GM23248 (cell line): ENCODE measurements around the gene TOR2A. TPM values are rescaled to one million over a fixed set of nuclear protein-coding genes. Genes with fewer than 3 reads are reported as not detected.

Source experiments
- DNase-seq: peaks from one replicate; pipeline ENCODE4 v3.0.0-alpha.2; 2015
- H2AFZ ChIP-seq: fragments of 200-600 bp; sonication (generic); 2 replicates; pipeline ENCODE4 v1.6.1; 2016; ENCODE audit warnings: antibody characterized with exemption
- H3F3A ChIP-seq: fragments of 200-600 bp; sonication (generic); 2 replicates; pipeline ENCODE4 v1.6.1; 2016; ENCODE audit warnings: mild to moderate bottlenecking, antibody characterized with exemption, mixed run types; ENCODE audit not compliant: insufficient read depth
- H3K27ac ChIP-seq: fragments of 200-600 bp; sonication (generic); 2 replicates; pipeline ENCODE4 v1.5.1; 2016; ENCODE audit warnings: mild to moderate bottlenecking
- H3K27me3 ChIP-seq: fragments of 200-600 bp; sonication (generic); replicated peaks from 2 replicates; pipeline ENCODE4 v1.6.1; 2016; ENCODE audit warnings: mild to moderate bottlenecking; ENCODE audit not compliant: insufficient read depth
- H3K36me3 ChIP-seq: fragments of 200-600 bp; sonication (generic); 2 replicates; pipeline ENCODE4 v1.6.1; 2016; ENCODE audit warnings: low read depth, mild to moderate bottlenecking
- H3K4me1 ChIP-seq: fragments of 200-600 bp; sonication (generic); 2 replicates; pipeline ENCODE4 v1.6.1; 2016; ENCODE audit warnings: mild to moderate bottlenecking; ENCODE audit not compliant: insufficient read depth
- H3K4me2 ChIP-seq: fragments of 200-600 bp; sonication (generic); one replicate; pipeline ENCODE4 v1.6.1; 2016; ENCODE audit warnings: mild to moderate bottlenecking; ENCODE audit not compliant: unreplicated experiment
- H3K4me3 ChIP-seq: fragments of 200-600 bp; sonication (generic); 2 replicates; pipeline ENCODE4 v1.5.1; 2016; ENCODE audit warnings: mild to moderate bottlenecking
- H3K79me2 ChIP-seq: fragments of 200-600 bp; sonication (generic); 2 replicates; pipeline ENCODE4 v1.6.1; 2016; ENCODE audit warnings: mild to moderate bottlenecking; ENCODE audit not compliant: insufficient read depth
- H3K9ac ChIP-seq: fragments of 200-600 bp; sonication (generic); 2 replicates; pipeline ENCODE4 v1.6.1; 2016; ENCODE audit warnings: mild to moderate bottlenecking
- H3K9me2 ChIP-seq: fragments of 200-600 bp; sonication (generic); 2 replicates; pipeline ENCODE4 v1.6.1; 2016; ENCODE audit warnings: mixed run types, mild to moderate bottlenecking, moderate library complexity; ENCODE audit not compliant: insufficient read depth
- H3K9me3 ChIP-seq: fragments of 200-600 bp; sonication (generic); one replicate; pipeline ENCODE4 v1.6.1; 2017; ENCODE audit warnings: low read depth
- H4K20me1 ChIP-seq: fragments of 200-600 bp; sonication (generic); 2 replicates; pipeline ENCODE4 v1.6.0; 2016; ENCODE audit not compliant: insufficient read depth
- EZH2 ChIP-seq: fragments of 200-600 bp; sonication (generic); IDR thresholded peaks from 2 replicates; pipeline ENCODE4 v1.6.1; 2018; ENCODE audit warnings: antibody characterized with exemption, mild to moderate bottlenecking; ENCODE audit not compliant: insufficient read depth, poor library complexity, severe bottlenecking
- EZH2phosphoT487 ChIP-seq: fragments of 200-600 bp; sonication (generic); IDR thresholded peaks from 2 replicates; pipeline ENCODE4 v1.6.1; 2018; ENCODE audit warnings: antibody characterized with exemption, moderate library complexity, mild to moderate bottlenecking, low read depth; ENCODE audit not compliant: insufficient read depth
- WGBS, 2 experiments: methylation state at CpG; one replicate each; pipeline ENCODE4 v1.1.6; 2015 to 2017; ENCODE audit warnings: low lambda C conversion rate in 2 of 2, low coverage in 1 of 2; ENCODE audit errors: missing lambda C conversion rate in 2 of 2; 5-methylcytosine and 5-hydroxymethylcytosine counted together
- in situ Hi-C: fragments of 300-500 bp; cut with MboI; formaldehyde crosslinking; loops from 2 replicates; pipeline ENCODE4 v1.15.0; 2020
- polyA plus RNA-seq: library from polyadenylated mRNA; unstranded; fragments of >200 nt; fragmentation: Nextera tagmentation; extraction: Ambion mirVana; gene quantifications from 2 replicates; pipeline ENCODE4 v1.2.1, GENCODE V29; 2016
- total RNA-seq: library from RNA; depleted of rRNA; stranded (reverse); fragments of >200 nt; shearing (Covaris generic); gene quantifications from 2 replicates; pipeline ENCODE4 v1.2.3, GENCODE V29; 2014

Gene TOR2A
- total and polyA plus RNA-seq, 2 experiments from 2014 or later: 9.0 to 9.2 TPM

- Histone ChIP-seq H4K20me1 (no peaks in the 10 kb centered on the region), H3K4me3 (peak overlapping the region; percentile 69; the same call in 1 of the 2 replicates), H3K36me3 (no peaks in the 10 kb centered on the region), H3K9me3 (no peaks in the 10 kb centered on the region), H3K9me2 (no peaks in the 10 kb centered on the region), H3K4me2 (no peak overlapping the region), H3K79me2 (no peaks in the 10 kb centered on the region), H2AFZ (peak overlapping the region; percentile 75; the same call in 1 of the 2 replicates), H3K9ac (no peak overlapping the region), H3K4me1 (0 out of 2 replicates have a peak, but pooled peaks cover 4% of the 10 kb centered on the region), H3K27ac (no peak overlapping the region), H3K27me3 (no peaks in the 10 kb centered on the region), H3F3A (0 out of 2 replicates have a peak, but pooled peaks cover 3% of the 10 kb centered on the region)
- no peak for DNase-seq
- in situ Hi-C loops: no loop called here
- TF ChIP-seq EZH2 (no peak), EZH2phosphoT487 (no peak)
- 45 to 73% methylated on average over 3 of the region's 3 CpGs for WGBS, 2 experiments
These were observed 35.5 kb upstream of the TOR2A start for GRCh38 chr9:127770583-127770904.

- Histone ChIP-seq H3K9me2 (no peaks in the 10 kb centered on the region), H3K36me3 (no peaks in the 10 kb centered on the region), H3K27ac (no peak overlapping the region), H2AFZ (no peak overlapping the region), H3K79me2 (no peaks in the 10 kb centered on the region), H3K4me2 (no peak overlapping the region), H4K20me1 (no peaks in the 10 kb centered on the region), H3F3A (0 out of 2 replicates have a peak, but pooled peaks cover 3% of the 10 kb centered on the region), H3K4me1 (0 out of 2 replicates have a peak, but pooled peaks cover 4% of the 10 kb centered on the region), H3K4me3 (no peak overlapping the region), H3K27me3 (no peaks in the 10 kb centered on the region), H3K9me3 (no peaks in the 10 kb centered on the region), H3K9ac (no peak overlapping the region)
- TF ChIP-seq EZH2phosphoT487 (no peak), EZH2 (no peak)
- in situ Hi-C loops: no loop called here
- no peak for DNase-seq
- 62 to 73% methylated on average over 4 of the region's 4 CpGs for WGBS, 2 experiments
These were observed 35.0 kb upstream of the TOR2A start for GRCh38 chr9:127769929-127770582.

GRCh38 chr9:127769101-127769500 is 34.0 kb upstream of the TOR2A start:
- Histone ChIP-seq H3K36me3 (no peaks in the 10 kb centered on the region), H3K27me3 (no peaks in the 10 kb centered on the region), H3K4me1 (0 out of 2 replicates have a peak, but pooled peaks cover 4% of the 10 kb centered on the region), H3K4me3 (no peak overlapping the region), H3K27ac (no peak overlapping the region), H3K9me3 (no peaks in the 10 kb centered on the region), H3K9ac (no peak overlapping the region), H4K20me1 (no peaks in the 10 kb centered on the region), H3F3A (0 out of 2 replicates have a peak, but pooled peaks cover 3% of the 10 kb centered on the region), H3K9me2 (no peaks in the 10 kb centered on the region), H2AFZ (no peak overlapping the region), H3K79me2 (no peaks in the 10 kb centered on the region), H3K4me2 (no peak overlapping the region)
- DNase-seq: no peak
- TF ChIP-seq EZH2phosphoT487 (no peak), EZH2 (no peak)
- 95 to 96% methylated on average over 5 of the region's 5 CpGs for WGBS, 2 experiments
- in situ Hi-C loops: no loop called here

GRCh38 chr9:127768698-127769097 is 33.6 kb upstream of the TOR2A start:
- Histone ChIP-seq H3K27ac (no peak overlapping the region), H3K36me3 (no peaks in the 10 kb centered on the region), H3F3A (0 out of 2 replicates have a peak, but pooled peaks cover 3% of the 10 kb centered on the region), H3K9ac (no peak overlapping the region), H3K4me3 (no peak overlapping the region), H4K20me1 (no peaks in the 10 kb centered on the region), H3K4me1 (0 out of 2 replicates have a peak, but pooled peaks cover 4% of the 10 kb centered on the region), H2AFZ (no peak overlapping the region), H3K79me2 (no peaks in the 10 kb centered on the region), H3K9me3 (no peaks in the 10 kb centered on the region), H3K4me2 (no peak overlapping the region), H3K9me2 (no peaks in the 10 kb centered on the region), H3K27me3 (no peaks in the 10 kb centered on the region)
- DNase-seq: no peak
- in situ Hi-C loops: no loop called here
- TF ChIP-seq EZH2 (no peak), EZH2phosphoT487 (no peak)
- 86 to 91% methylated on average over 8 of the region's 8 CpGs for WGBS, 2 experiments
